Measurements from ENCODE around the gene IRF2BP1.

GRCh38 chr19:45874620-45874966 lies 11.3 kb downstream of the IRF2BP1 start:
- no peak for TF ChIP-seq CBX5 (CRISPR knock-in tag; IDR thresholded peaks at IDR 0.05; ENCODE audit: borderline replicate concordance)
- TF ChIP-seq ZNF770 (CRISPR knock-in tag; IDR thresholded peaks at IDR 0.05): no peak
- TF ChIP-seq SRSF4 (IDR thresholded peaks at IDR 0.05; ENCODE audit: low read depth, low read length, poor library complexity, severe bottlenecking): no peak
- no peak for TF ChIP-seq PAX8 (CRISPR knock-in tag; IDR thresholded peaks at IDR 0.05; ENCODE audit: borderline replicate concordance)
- TF ChIP-seq HMG20A (CRISPR knock-in tag; IDR thresholded peaks at IDR 0.05; ENCODE audit: borderline replicate concordance): no peak
- no peak for TF ChIP-seq ZNF274 (CRISPR knock-in tag; IDR thresholded peaks at IDR 0.05)
- peak; percentile 31; the same call in 1 of the 2 replicates for TF ChIP-seq POLR2AphosphoS5 (IDR thresholded peaks at IDR 0.05; ENCODE audit: low read depth, low read length)
- no peak for TF ChIP-seq ZNF337 (CRISPR knock-in tag; IDR thresholded peaks at IDR 0.05; ENCODE audit: borderline replicate concordance, low read depth)
- no peak for TF ChIP-seq PREB (CRISPR knock-in tag; IDR thresholded peaks at IDR 0.05)
- no peak for TF ChIP-seq CTCF (CRISPR knock-in tag; IDR thresholded peaks at IDR 0.05)
- TF ChIP-seq ZNF331 (CRISPR knock-in tag; IDR thresholded peaks at IDR 0.05): no peak
- TF ChIP-seq ARNT (IDR thresholded peaks at IDR 0.05): no peak
- no peak for TF ChIP-seq ZFP91 (CRISPR knock-in tag; IDR thresholded peaks at IDR 0.05; ENCODE audit: borderline replicate concordance)

All from HepG2 (cell line).